ENCODE results near the gene PKP3. TPM values are rescaled to one million over a fixed set of nuclear protein-coding genes. Genes with fewer than 3 reads are reported as not detected.

The PKP3 gene
- total and polyA plus RNA-seq, 8 donors = 26.3 to 356 (median 80.8) TPM

GRCh38 chr11:429931-430456, 36.0 kb downstream of the PKP3 start:
- TF ChIP-seq EP300 (IDR thresholded peaks at IDR 0.05) (no peak), CTCF (IDR thresholded peaks at IDR 0.05) (no peak), POLR2AphosphoS5 (IDR thresholded peaks at IDR 0.05) (no peak), POLR2A (IDR thresholded peaks at IDR 0.05) (no peak)
- Histone ChIP-seq H3K36me3 (peaks cover 0 to 9% (median 3%) of the 10 kb centered on the region in 4 donors), H3K27ac (no peak overlapping the region), H3K9me3 (no peaks in the 10 kb centered on the region), H3K27me3 (peaks cover 0 to 24% (median 0%) of the 10 kb centered on the region in 3 donors), H3K4me1 (no peaks in the 10 kb centered on the region), H3K4me3 (no peak overlapping the region)
- no peak for DNase-seq
- 65 to 73% (median 73%) methylated on average over 4 to 25 of the region's 25 CpGs for WGBS, 5 donors
- intact Hi-C loops (cut with DNase I; ENCODE audit: low total_unique reads) = no loop called here

GRCh38 chr11:431921-432320, 37.9 kb downstream of the PKP3 start:
- Histone ChIP-seq H3K4me3 (no peak overlapping the region), H3K4me1 (no peaks in the 10 kb centered on the region), H3K27ac (no peak overlapping the region), H3K36me3 (peaks cover 0 to 9% (median 3%) of the 10 kb centered on the region in 4 donors), H3K27me3 (peaks cover 0 to 17% (median 0%) of the 10 kb centered on the region in 3 donors), H3K9me3 (no peaks in the 10 kb centered on the region)
- WGBS, 5 donors = 83 to 91% (median 89%) methylated on average over 11 to 13 of the region's 13 CpGs
- no peak for DNase-seq
- TF ChIP-seq POLR2A (IDR thresholded peaks at IDR 0.05) (no peak), CTCF (IDR thresholded peaks at IDR 0.05) (no peak)
- intact Hi-C loops (cut with DNase I; ENCODE audit: low total_unique reads) = no loop called here

- TF ChIP-seq POLR2AphosphoS5 (IDR thresholded peaks at IDR 0.05) = no peak
- no peak for TF ChIP-seq EP300 (IDR thresholded peaks at IDR 0.05)
- WGBS, 5 donors = 90 to 94% (median 93%) methylated on average over 17 to 20 of the region's 20 CpGs
- no peaks in the 10 kb centered on the region for H3K4me1 ChIP-seq
- DNase-seq = no peak
- no peak overlapping the region for H3K27ac ChIP-seq
- peaks cover 0 to 23% (median 0%) of the 10 kb centered on the region in 3 donors for H3K27me3 ChIP-seq
- intact Hi-C loops (cut with DNase I; ENCODE audit: low total_unique reads) = no loop called here
- no peaks in the 10 kb centered on the region for H3K9me3 ChIP-seq
- H3K4me3 ChIP-seq = no peak overlapping the region
- H3K36me3 ChIP-seq = peaks cover 0 to 9% (median 3%) of the 10 kb centered on the region in 4 donors
Measured at GRCh38 chr11:432501-433100, 38.6 kb downstream of the PKP3 start.

GRCh38 chr11:433111-433510, 39.1 kb downstream of the PKP3 start:
- intact Hi-C loops (cut with DNase I; ENCODE audit: low total_unique reads) = no loop called here
- Histone ChIP-seq H3K27ac (no peak overlapping the region), H3K27me3 (peaks cover 0 to 28% (median 0%) of the 10 kb centered on the region in 3 donors), H3K4me3 (no peak overlapping the region), H3K4me1 (no peaks in the 10 kb centered on the region), H3K36me3 (peaks cover 0 to 8% (median 3%) of the 10 kb centered on the region in 4 donors), H3K9me3 (no peaks in the 10 kb centered on the region)
- 88 to 97% (median 93%) methylated on average over 12 to 17 of the region's 17 CpGs for WGBS, 5 donors
- no peak for TF ChIP-seq CTCF (IDR thresholded peaks at IDR 0.05)
- TF ChIP-seq POLR2A (IDR thresholded peaks at IDR 0.05) = no peak
- no peak for TF ChIP-seq EP300 (IDR thresholded peaks at IDR 0.05)
- TF ChIP-seq POLR2AphosphoS5 (IDR thresholded peaks at IDR 0.05) = no peak
- DNase-seq = no peak

- DNase-seq = no peak
- 82 to 93% (median 89%) methylated on average over 19 to 20 of the region's 20 CpGs for WGBS, 5 donors
- H3K27ac ChIP-seq = no peak overlapping the region
- H3K4me3 ChIP-seq = no peak overlapping the region
- H3K27me3 ChIP-seq = peaks cover 0 to 32% (median 0%) of the 10 kb centered on the region in 3 donors
- TF ChIP-seq POLR2AphosphoS5 (IDR thresholded peaks at IDR 0.05) = no peak
- H3K9me3 ChIP-seq = no peaks in the 10 kb centered on the region
- peaks cover 0 to 3% (median under 1%) of the 10 kb centered on the region in 4 donors for H3K36me3 ChIP-seq
- intact Hi-C loops (cut with DNase I; ENCODE audit: low total_unique reads) = no loop called here
- no peaks in the 10 kb centered on the region for H3K4me1 ChIP-seq
Measured at GRCh38 chr11:433641-434040, 39.6 kb downstream of the PKP3 start.

Measured in stomach (tissue), 9 donors.